ENCODE measurements around the gene ARHGAP10.
"Not testable (repeated sequence)": the region's sequence is repeated elsewhere in the genome, so short reads cannot be mapped to it uniquely, and the experiment has no call there.

The ARHGAP10 gene

DNA sequence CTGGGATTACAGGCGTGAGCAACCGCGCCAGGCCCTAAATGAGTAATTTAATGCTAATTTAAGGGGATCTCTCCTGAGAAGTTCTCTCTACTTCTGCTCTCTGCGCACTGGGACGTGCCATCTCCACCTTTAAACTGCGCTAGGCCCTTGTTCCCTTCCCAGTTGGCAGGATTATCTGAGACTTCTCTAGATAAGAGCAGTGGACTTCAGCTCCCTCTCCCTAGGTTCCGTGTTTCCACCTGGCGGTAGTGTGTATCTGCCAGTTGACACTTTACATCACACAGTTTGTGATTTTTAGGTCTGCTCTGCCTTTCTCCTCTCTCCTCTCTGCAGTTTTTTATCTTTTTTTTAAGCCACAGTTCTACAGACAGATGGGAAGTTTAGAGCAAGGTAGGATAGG lies 40.2 kb downstream of the ARHGAP10 start:
- no peak for DNase-seq

DNA sequence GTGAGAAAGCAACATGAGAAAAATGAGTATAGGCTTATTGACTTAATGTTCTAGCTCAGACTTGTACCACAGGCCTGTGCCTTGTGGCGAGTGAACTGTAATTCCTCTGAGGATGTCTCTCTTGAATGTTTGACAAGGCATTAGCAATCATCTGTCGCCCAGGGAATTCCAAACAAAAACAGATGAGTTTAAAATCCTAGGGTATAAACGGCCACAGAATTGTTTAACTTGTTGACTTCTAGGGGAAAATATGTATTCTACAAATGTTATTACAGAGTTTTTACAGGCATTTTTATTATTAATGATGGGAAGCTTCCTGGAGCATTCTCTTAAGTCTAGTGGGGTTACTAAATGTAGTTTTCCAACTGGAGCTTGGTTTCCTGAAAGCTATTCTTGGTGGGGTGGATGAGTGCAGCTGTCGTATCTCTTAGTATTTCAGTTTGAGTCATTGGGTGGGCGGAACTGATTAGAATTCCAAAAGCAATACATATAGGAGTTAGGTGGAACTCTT lies 40.6 kb downstream of the ARHGAP10 start:
- DNase-seq, result no peak

DNA sequence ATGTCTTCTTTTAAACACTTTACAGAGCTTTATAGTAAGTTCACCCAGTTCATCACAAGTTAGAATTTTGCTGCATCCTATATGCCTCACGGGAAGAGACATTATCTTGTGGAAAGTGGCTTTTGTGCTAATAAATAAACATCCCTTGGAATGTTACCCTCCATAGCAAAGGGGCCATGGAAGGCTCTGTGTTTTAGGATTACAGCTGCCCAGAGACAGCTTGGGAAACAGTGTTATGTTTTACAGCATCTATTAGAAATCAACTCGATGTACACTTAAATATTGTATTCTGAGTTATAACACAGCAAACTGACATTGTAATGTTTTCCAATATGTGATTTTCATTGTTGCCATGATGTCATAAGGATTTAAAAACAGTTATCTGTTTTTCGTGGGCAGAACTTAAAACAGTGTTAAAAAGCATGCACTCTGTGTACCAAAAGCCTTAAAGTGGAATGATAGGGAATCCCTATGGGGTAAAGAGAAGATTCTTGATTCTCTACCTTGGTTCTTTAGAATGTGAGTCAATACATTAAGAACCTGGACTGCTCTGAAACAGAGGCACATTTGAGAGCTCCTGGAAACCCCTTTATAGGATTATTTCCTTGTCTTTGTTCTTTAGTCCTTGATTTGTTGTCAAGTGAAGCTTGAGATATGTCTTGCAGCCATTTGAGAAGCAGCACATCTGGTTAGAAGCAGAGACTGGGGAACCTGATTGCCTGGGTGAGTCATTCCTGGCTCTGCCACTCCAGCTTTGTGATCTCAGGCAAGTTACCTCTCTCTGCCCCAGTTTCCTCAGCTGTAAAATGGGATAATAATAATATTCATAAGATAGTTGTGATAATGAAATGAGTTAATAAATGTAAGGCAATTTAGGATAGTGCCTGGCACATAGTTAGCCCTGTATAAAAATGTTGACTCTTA lies 41.6 kb downstream of the ARHGAP10 start:
- no peak for DNase-seq

DNA sequence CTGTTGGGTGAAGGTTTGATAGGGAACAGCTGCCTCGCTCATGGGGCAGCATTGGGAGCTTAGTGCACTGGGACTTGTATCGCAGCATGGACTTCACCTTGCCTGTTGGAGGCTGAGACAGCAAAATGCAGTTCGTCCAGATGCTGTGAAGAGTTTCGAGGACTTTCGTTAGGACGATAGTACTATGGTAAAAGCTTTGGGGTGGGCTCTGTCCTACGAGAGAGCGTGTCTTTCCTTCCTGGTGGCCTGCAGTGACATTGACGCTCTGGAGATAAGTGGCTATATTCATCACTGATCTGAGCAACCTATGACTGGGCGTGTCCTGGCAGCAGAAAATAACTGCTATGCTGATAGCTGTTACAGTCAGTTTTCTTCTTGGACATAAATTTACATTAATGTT lies 44.8 kb downstream of the ARHGAP10 start:
- no peak for DNase-seq

DNA sequence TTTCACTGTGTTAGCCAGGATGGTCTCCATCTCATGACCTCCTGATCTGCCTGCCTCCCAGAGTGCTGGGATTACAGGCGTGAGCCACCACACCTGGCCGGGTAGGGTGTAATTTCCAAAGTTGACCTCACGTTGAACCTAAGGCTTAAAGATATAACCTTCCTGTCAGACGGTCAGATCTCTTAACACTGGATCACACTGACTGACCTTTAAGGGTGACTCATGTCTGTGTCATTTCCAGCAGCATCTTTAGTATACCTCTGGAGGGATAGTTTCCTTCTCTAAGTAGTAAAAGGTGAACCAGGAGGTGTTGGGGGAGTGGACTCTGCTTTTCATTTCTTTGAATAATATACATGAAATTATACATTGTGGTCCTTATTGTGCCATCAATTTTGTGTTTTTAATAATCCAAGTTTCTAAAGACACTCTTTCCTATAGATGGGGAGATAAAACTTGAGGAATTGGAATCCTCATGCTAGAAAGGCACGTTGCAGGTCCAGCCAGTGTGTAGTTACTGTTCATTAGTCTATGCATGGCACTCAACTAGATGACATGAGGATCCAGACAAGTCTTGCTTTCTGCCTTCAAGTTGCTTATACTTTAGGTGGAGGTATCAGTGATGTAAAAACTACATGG lies 45.7 kb downstream of the ARHGAP10 start:
- no peak for DNase-seq

DNA sequence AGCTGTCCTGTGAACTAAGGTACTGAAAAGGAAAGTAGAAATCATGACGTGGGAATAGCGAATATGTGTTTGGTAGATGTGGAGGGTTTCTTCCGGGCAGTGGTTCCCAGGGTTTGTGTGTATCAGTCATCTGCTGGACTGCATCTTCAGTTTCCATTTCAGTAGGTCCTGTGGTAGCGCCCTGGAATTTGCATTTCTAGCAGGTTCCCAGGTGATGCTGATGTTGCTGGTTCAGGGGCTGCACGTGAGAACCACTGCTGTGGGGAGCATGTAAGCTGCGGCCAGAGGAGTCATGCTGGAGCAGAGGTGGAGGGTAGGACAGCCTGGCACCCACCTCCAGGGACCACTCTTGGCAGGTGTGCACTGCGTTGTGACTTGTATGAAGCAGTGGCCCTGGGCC lies 47.1 kb downstream of the ARHGAP10 start:
- no peak for DNase-seq

DNA sequence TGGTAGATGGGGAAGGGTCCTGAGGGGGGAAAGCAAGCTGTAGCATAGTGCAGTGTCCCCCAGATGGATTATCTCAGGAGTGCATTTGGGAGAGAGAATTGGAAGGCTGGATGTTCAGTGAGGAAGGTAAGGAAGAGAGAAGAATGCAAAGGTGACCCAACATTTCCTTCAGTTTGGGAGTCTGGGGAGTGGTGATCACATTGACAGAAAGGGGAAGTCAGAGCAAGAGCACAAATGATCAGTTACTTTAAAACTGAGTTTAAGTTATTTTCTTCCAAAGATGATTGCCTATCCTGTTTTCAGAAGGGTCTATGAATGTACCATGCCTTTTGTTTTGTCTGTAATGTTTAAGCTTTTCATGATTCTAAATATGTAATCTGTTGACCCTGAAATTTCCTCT lies 47.6 kb downstream of the ARHGAP10 start:
- DNase-seq, result no peak

DNA sequence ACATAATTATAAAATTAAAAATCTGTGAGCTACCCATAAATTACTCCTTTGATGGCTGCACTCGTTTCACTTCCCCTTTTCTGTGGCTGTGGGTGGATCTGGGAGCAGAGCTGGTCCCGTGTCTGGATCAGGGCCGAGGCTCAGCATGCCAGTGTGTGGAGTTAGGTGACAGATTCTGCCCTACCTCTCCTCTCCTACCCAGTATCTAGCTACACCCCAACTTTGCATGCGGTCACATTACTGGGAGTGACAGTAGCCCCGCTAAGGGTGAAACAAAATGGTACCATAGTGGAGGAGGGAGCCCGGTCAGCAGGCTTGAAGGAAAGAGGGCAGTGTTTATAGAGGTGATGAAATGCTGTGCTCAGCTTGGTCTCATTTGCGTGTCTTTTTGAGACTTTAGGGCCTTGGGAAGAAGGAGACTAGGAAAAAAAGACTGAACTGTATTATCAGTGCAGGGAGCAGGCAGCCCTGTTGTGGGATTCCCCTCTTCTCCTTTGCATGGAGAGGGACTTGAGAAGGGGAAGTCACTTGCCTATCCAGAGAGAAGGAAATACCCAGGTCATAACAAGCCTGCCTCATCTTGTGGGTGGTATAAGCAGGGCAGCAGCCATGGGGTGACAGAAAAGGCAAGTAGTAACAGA lies 48.4 kb downstream of the ARHGAP10 start:
- DNase-seq, result no peak

DNA sequence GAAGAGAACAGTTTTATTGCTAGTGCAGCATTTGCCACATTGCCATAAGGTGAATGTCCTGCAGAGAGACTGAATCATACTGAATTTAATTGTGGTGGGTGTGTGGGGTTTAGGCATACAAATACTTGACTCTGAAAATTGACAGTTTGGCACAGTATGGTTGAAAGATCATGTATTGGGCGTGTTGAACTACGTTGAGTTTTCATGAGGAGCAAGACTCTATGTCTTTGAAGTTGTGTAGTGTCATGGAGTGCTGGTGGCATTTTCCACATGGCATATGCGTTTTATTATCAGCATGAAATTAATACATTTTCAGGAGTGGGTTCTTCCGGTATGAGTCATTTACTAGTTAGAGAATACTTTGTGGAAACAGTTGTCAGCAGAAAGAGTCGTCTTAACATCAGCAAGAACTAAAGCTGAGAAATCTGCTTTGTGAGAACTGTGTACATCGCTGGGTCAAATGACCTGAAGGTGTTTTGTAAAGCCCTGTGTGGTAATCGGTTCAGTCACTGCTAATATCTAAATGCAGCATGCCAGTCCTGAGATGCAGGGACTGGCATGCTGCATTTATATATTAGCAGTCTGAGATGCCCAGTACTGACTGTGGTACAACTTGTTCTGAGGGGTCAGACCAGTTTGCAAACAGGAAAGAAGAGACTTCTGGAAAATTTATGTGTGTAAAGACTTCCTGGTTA lies 50.3 kb downstream of the ARHGAP10 start:
- no peak for DNase-seq

DNA sequence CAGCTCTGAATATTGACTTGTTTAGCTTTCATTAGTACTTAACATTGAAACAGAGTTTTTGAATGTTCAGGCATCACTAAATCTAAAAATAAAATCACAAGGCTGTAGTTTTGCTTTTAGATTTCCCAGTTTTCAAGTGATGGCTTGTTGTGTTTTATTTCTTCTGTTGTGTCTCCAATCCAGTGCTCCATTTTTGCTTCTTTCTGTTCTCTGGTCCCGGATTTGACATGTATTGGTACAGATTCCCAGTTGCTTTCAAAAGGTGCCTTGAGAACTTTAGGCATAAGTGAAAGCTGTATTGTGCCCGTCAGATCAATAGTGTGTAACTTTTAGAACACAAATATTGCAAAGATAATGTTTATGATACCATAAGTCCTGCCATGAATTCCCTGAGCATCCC lies 53.2 kb downstream of the ARHGAP10 start:
- no peak for DNase-seq

DNA sequence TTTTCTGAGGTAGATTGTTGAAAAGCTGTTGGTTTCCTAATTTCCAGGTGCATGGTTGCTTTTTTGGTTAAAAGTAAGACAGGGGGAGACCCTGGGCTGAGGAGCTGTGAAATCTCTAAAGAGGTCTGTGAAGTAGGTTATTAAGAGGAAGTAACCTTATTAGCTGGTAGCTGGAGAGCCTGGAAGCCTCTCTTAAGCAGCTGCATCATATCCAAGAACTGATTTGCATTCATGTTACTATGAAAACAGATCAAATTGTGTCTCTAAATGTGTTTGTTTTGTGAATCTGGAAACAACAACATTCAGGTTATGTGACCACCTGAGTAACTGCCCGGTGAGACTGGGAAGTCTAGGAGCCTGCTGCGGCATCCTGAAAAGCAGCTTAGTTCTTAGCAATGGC lies 54.1 kb downstream of the ARHGAP10 start:
- no peak for DNase-seq

DNA sequence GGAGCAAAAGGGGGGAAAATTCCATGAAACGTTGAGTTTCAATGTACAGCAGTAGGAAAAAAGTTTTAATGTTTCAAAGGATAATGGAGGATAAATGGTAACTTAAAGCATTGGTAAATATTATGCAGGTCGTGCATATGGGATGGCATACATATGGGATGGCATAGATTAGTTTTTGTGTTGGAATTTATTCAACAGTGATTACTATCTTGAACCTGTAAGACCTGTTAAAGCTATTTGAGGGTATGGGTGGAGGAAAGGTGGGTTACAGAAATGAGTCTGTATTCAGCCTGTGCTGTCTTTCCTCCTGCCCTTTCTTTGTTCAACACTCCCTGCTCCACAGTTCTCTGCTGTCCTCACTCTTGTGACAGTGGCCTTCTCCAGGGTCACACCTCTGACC lies 54.6 kb downstream of the ARHGAP10 start:
- no peak for DNase-seq

DNA sequence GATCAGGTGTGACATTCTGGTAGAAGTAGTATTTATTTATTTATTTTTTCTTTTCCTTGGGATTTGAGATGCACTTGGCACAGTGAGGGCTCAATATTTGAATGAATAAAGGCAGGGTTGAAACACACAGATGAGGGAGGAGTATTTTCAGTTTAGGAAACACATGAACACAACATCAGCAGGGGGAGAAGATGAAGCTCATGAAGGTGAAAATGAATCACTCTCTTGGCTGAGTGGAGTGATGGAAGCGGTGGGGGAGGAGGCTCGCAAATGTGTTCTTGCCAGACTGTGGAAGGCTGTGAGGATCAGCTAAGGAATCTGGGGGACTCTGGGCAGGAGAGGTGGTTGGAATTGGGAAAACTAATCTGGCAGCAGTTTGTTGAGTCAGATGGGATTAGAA lies 55.3 kb downstream of the ARHGAP10 start:
- DNase-seq, result no peak

DNA sequence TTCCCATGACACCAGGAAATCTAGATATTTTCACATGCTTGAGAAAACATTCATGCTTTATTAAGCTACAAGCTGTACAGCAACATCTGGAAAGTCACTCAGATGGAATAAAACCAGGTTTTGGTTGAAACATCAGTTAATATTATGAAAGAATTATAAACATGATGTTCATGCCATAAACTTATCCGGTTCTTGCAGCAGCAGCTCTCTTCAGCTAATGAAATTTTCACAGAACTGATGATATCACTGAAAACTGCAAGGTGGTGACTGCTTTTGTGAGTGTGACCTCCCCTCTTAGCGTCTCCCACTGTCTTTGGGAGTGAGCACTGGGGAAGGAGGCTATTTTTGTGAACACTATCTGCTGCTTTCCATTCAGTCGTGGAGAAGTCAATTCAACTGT lies 56.9 kb downstream of the ARHGAP10 start:
- DNase-seq, result no peak

DNA sequence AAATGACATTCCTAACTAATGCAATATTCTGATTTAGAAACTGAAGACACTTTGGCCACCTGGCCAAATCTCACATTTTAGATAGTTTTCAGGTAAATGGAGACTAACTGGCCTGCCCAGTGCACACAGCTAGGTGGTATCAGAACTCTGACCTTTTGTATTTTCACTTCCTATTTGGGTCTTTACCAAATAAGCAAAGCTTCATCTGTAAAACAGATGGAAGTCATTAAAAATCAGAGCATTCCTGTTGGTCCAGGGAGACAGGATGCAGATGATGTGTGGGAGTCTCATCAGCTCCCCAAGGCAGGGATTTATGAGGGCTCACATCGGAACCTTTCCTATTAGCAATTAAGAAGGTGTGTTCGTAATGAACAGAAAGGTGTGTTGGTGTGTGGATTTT lies 57.7 kb downstream of the ARHGAP10 start:
- DNase-seq, result no peak

DNA sequence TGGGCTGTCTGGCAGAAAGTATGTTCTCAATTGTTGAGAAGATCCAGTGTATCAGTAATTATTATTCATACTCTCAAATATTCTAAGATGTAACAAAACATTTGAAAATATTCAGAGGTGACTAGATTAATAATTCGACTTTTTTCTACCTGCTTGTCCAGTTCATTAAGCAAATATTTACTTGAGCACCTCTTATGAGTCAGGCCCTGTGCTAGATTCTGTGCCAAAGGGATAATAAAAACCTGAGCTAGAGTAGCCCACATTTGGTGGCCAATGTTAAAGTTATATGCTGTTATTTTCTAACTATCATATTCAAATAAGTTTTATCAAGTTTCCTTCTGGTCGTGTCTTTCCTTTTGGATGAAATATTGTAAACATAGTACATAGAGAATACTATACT lies 58.5 kb downstream of the ARHGAP10 start:
- DNase-seq, result no peak

DNA sequence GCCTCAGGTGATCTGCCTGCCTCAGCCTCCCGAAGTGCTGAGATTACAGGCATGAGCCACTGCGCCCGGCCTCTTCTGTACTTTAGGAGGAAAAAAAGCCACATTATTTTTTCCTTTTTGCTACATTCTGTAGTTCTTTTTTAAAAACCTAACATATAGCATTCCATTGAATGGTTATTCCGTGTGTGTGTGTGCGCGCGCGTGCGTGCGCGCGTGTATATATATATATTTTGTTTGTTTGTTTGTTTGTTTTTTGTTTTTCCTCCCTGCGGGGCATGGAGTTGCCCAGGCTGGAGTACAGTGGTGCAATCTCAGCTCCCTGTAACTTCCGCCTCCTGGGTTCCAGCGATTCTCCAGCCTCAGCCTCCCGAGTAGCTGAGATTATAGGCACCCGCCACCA lies 59.5 kb downstream of the ARHGAP10 start:
- DNase-seq, result no peak

DNA sequence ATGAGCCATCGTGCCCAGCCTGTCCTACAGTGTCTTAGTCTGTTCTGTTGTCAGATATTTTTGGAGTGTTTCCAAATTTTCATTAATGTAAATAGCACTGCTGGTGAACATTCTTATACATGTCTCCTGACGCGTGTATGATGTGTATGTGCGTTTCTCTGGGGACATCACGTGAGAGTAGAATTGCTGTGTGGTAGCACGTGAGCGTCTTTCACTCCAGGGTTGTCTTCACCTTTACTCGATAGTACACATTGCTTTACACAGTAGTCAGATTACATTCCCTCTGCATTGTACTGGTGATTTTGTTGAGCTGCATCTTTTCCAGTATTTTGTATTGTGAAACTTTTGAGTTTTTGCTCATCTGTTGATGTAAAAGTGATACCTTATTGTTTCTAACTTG lies 60.0 kb downstream of the ARHGAP10 start:
- no peak for DNase-seq

DNA sequence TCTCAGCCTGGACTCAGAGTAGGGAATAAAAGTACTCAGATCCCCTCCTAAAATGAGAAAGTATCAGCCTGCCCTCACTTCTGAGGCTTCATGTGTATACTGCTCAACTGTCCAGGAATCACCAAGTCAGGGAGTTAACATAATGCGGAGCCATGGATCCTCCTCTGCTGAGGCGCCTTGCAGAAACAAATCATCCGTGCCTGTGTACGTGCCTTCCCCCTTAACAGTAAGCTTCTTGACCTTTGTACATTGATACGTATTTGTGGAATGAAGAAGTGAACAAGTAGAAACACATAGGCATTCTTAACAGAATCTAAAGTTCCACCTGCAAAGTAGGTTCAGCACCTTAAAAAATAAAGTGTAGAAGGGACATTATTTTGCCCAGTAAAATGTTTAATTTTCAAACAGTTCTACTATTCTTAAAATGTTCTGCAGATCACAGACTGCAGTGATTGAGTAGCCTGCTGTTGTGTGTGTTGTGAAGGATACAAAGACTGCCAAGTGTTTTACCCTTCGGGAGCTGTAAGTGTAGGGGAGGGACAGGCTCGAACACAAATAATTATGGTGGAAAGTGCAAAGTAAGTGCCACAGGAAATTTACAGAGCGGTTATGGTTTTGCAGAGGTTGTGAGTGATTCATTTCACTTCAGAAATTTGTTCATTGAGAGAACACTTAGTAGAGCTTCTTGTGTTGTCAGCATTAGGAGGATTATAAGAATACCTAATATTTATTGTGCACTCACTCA lies 61.9 kb downstream of the ARHGAP10 start:
- no peak for DNase-seq

DNA sequence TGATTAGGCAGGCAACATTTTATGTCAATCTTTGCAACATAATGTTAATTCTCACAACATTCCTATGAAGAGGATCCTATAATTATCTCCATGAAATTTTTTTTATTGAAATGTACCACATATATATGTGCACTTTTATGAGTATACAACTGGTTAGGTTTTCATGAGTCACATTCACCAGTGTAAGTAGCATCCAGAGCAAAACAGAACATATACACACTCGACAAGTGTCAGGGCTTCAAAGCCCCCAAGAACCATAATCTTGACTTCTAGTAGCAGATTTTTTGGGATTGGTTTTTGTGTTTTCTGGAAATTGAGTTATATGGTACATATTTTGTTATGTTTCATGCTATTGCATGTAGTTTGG lies 62.4 kb downstream of the ARHGAP10 start:
- no peak for DNase-seq

DNA sequence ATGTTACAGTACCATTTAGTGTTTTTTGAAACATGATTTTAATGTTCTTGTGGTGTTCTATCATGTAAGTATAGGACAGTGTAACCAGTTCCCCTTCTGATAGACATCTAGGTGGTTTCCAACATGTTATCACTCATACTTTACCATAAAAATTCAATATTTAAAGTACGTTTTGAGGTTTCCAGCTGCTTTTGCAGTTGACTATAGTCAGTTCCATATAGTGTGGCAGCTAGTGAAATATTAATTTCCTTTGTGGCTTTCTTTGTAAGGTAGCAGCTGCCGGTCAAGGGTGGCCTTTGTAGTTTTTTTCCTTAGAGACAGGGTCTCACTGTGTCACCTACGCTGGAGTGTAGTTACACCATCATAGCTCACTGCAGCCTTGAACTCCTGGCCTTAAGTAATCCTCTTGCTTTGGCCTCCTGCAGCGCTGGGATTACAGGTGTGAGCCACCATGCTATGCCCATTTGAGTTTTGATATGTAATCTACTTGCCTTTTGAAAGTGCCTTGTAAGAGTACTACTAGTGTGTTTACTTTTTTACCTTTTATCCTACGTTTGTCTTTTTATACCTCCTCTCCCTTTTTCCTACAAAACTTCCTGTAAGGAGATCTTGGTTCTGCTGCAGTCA lies 63.0 kb downstream of the ARHGAP10 start:
- DNase-seq, result no peak

DNA sequence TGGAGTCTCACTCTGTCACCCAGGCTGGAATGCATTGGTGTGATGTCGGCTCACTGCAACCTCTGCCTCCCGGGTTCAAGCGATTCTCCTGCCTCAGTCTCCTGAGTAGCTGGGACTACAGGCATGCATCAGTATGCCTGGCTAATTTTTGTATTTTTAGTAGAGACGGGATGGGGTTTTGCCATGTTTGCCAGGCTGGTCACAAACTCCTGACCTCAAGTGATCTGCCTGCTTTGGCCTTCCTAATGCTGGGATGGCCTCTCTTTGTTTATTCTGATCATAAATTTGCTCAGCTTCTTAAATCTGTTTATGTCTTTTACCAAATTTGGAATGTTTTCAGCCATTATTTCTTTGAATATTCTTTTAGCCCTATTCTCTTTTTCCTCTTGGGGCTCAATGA lies 67.2 kb downstream of the ARHGAP10 start:
- DNase-seq, result not testable (repeated sequence)

Data from central memory CD4-positive, alpha-beta T cell (primary cell).